Left renal cortex interstitium (tissue), 4 donors: ENCODE results near the gene ATIC. TPM values are rescaled to one million over a fixed set of nuclear protein-coding genes. Genes with fewer than 3 reads are reported as not detected.

ENCODE experiments used
- DNase-seq, 4 donors: peaks; one replicate each; pipeline ENCODE4 v3.0.0-alpha.2; 2013; ENCODE audit warnings: low read depth in 4 of 4, low spot score in 2 of 4, missing footprints in 1 of 4
- polyA plus RNA-seq, 4 donors: library from polyadenylated mRNA; unstranded; fragments of 120-200 nt; gene quantifications; one replicate each; pipeline ENCODE4 v1.2.1, GENCODE V29; 2013; ENCODE audit not compliant: insufficient read length in 4 of 4

ATIC gene
- polyA plus RNA-seq, 4 donors = 115 to 147 (median 126) TPM

- DNase-seq = no peak
These were observed 62.1 kb downstream of the ATIC start for GRCh38 chr2:215374002-215374401.

- DNase-seq = no peak
These were observed 63.0 kb downstream of the ATIC start for GRCh38 chr2:215374642-215375466.

- no peak for DNase-seq
These were observed 63.6 kb downstream of the ATIC start for GRCh38 chr2:215375467-215375830.

GRCh38 chr2:215376103-215376780, 64.4 kb downstream of the ATIC start:
- DNase-seq = no peak

DNA sequence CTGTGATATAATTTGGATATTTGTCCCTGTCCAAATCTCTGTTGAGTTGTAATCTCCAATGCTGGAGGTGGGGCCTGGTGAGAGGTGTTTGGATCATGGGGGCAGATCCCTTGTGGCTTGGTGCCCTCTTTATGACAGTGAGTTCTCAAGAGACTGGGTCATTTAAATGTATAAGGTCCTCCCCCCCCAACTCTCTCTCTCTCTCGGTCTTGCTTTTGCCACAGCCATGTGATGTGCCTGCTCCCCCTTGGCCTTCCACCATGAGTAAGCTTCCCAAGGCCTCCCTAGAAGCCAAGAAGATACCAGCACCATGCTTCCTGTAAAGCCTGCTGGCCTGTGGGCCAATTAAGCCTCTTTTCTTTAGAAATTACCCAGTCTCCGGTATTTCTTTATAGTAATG, 65.4 kb downstream of the ATIC start:
- DNase-seq = no peak

DNA sequence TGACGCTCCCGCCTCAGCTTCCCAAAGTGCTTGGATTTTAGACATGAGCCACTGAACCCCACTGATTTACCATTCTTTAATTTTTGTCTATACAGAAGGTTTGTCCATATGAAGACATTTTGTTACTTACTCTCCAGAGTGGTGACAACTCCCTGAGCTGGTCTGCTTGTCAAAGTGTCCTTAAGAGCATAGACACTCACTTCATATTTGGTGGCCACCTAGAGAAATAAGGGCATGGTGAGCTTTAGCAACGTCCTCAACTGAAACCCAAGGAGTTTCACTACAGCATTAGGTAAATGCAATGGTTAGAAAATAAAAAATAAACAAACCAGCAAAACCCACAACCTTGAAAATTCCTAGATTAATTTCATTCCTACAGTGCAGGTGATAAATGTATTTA, 66.2 kb downstream of the ATIC start:
- no peak for DNase-seq

DNA sequence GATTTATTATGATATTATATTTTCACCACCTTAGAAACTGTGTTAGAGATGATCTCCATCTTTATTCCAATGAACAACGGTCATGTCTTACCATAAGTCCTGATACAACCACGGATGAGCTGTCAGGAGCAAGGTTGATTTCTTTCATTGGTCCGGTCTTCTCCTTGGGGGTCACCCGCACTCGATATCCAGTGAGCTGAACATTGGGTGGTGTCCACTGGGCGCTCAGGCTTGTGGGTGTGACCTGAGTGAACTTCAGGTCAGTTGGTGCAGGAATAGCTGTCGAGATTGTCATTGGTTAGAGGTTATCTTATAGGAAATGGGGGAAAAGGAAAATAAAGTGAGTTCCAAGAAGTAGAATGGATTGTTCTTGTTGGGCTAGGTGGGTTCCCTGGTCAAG, 67.2 kb downstream of the ATIC start:
- DNase-seq = no peak

DNA sequence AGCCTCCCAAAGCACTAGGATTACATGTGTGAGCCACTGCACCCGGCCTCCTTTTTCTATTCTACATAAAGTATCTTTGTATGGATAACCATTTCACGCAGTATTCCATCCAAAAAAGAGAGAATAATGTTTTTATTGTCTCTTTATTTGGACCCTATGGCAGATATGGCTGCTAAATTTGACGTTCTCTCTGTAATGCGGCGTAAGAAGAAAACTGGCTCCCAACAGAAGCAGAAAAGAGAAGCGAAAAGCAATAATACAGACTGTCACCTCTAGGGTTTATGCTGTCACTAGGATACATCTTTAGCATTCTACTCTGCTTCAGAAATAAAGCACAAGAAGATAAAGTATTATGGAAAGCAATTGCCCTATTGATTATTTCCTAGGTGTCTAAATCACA, 68.1 kb downstream of the ATIC start:
- DNase-seq = no peak

DNA sequence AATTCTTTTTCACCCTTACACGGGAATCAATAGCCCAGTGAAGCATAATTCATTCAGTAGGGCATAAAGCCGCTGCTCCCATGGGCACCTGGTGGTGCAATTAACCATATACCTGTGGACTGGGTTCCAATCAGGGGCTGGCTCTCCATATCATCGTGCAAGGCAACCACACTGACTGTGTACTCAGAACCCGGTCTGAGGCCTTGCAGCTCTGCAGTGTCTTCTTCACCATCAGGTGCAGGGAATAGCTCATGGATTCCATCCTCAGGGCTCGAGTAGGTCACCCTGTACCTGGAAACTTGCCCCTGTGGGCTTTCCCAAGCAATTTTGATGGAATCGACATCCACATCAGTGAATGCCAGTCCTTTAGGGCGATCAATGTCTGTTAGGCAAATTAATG, 68.8 kb downstream of the ATIC start:
- DNase-seq = no peak

GRCh38 chr2:215382011-215382410, 70.2 kb downstream of the ATIC start:
- no peak for DNase-seq

DNA sequence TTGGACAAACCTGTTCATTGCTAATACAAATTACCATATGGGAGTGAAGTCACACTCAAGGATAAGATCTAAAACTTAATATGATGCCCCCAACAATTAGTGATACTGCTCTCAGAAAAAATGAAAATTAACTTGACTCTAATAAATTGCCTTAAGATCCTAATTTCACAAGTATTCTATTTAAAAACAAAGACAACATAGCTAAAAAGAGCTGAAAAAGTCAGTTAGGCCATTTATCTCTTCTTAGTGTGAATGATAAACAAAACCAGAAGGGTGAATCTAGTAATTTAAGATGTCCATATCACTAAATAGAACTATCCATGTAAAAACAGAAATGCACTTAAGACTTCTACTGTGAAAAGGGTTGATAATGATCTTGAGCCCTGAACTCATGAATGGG, 70.6 kb downstream of the ATIC start:
- no peak for DNase-seq

GRCh38 chr2:215383652-215384279, 71.9 kb downstream of the ATIC start:
- no peak for DNase-seq

DNA sequence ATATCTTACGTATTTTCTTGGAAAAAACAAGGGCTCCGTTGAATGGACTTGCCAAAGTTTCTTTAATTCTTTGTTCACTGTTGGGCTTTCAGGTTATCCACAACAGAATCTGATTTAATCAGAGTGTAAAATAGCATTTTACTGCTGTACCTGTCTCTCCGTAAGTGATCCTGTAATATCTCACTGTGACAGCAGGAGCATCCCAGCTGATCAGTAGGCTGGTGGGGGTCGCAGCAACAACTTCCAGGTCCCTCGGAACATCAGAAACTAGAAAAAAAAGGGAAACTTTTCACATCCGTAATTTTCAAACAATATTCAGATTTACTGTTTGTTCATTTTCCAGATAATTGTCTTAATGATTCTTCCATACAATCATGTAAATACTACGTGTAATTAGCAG, 72.9 kb downstream of the ATIC start:
- DNase-seq = no peak

GRCh38 chr2:215386566-215386965, 74.7 kb downstream of the ATIC start:
- no peak for DNase-seq

- no peak for DNase-seq
These were observed 76.3 kb downstream of the ATIC start for GRCh38 chr2:215388002-215388728.

- no peak for DNase-seq
These were observed 78.7 kb downstream of the ATIC start for GRCh38 chr2:215390550-215390913.

DNA sequence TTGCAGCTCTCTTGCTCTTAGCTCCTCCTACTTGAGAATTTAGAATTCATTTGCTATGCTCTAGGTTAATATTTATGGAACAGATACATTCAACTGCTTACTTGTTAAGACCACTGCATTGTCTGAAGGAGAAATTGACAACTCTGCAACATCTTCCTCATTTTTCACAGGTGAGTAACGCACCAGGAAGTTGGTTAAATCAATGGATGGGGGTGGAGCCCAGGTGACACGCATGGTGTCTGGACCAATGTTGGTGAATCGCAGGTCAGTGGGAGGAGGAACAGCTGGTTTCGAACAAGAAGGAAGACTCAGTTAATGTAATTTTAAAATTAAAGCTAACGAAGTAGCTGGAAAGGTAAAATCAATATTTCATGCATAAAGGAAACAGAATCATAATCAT, 79.7 kb downstream of the ATIC start:
- DNase-seq = no peak

GRCh38 chr2:215392164-215392563, 80.3 kb downstream of the ATIC start:
- no peak for DNase-seq

GRCh38 chr2:215392687-215393270, 80.9 kb downstream of the ATIC start:
- no peak for DNase-seq

GRCh38 chr2:215394102-215394805, 82.4 kb downstream of the ATIC start:
- no peak for DNase-seq
